GM12878 (cell line): Measurements from ENCODE around the gene RPL37. TPM values are rescaled to one million over a fixed set of nuclear protein-coding genes. Genes with fewer than 3 reads are reported as not detected.

Experiments
- ATAC-seq: fragments of 200-7000 bp; cut with Tn5 transposase; 3 replicates; pipeline ENCODE4 v1.9.1; 2020; ENCODE audit warnings: mild to moderate bottlenecking, moderate library complexity
- BruUV-seq: library from RNA; stranded (reverse); fragments of 400-500 nt; replicated peaks from 2 replicates; lab custom pipeline; 2021; lab: Mats Ljungman, UMichigan
- CTCF ChIA-PET: fragments of 300-600 bp; sonication (Branson Sonifier 250); formaldehyde crosslinking; extraction: SDS; loops from one replicate; lab custom pipeline; 2021; ENCODE audit warnings: inconsistent platforms; lab: Yijun Ruan, JAX
- POLR2A ChIA-PET: fragments of 350-600 bp; formaldehyde crosslinking; extraction: SDS; loops from one replicate; lab custom pipeline; 2021; ENCODE audit warnings: inconsistent platforms; lab: Charles Lee
- RAD21 ChIA-PET: fragments of 300-600 bp; sonication (Branson Sonifier 250); formaldehyde crosslinking; loops from one replicate; lab custom pipeline; 2023; ENCODE audit warnings: antibody characterized with exemption; ENCODE audit not compliant: unreplicated experiment; lab: Charles Lee
- SMC1A ChIA-PET: fragments of 300-600 bp; sonication (Branson Sonifier 250); formaldehyde crosslinking; loops from one replicate; lab custom pipeline; 2023; ENCODE audit not compliant: unreplicated experiment, uncharacterized antibody; lab: Charles Lee
- DNase-seq: peaks from one replicate; pipeline ENCODE4 v3.0.0-alpha.2; 2011; ENCODE audit warnings: low read depth, low spot score
- FAIRE-seq: peaks from 3 replicates; lab custom pipeline; 2011; peaks lifted over from hg19 to GRCh38; lab: Jason Lieb, UNC
- H2AFZ ChIP-seq: 2 replicates; pipeline ENCODE4 v1.6.0; 2011; ENCODE audit warnings: low read depth, low read length, control low read depth; ENCODE audit not compliant: control insufficient read depth
- H3K27ac ChIP-seq: 2 replicates; pipeline ENCODE4 v1.5.1; 2011; ENCODE audit warnings: control low read depth; ENCODE audit not compliant: control insufficient read depth, insufficient read depth
- H3K27me3 ChIP-seq, 2 experiments: replicated peaks in 1 of 2; 2 replicates each; pipeline versions ENCODE4 v1.6.0 to v1.6.1; 2011; ENCODE audit warnings: low read length in 1 of 2; ENCODE audit not compliant: control insufficient read depth in 2 of 2, insufficient read depth in 2 of 2
- H3K36me3 ChIP-seq, 2 experiments: 2 replicates each; pipeline ENCODE4 v1.5.1; 2011; ENCODE audit warnings: low read length in 1 of 2; ENCODE audit not compliant: control insufficient read depth in 2 of 2, insufficient read depth in 2 of 2
- H3K4me1 ChIP-seq: 2 replicates; pipeline ENCODE4 v1.6.1; 2011; ENCODE audit warnings: mild to moderate bottlenecking, low read length, moderate library complexity, mixed read lengths; ENCODE audit not compliant: control insufficient read depth, insufficient read depth
- H3K4me2 ChIP-seq: 2 replicates; pipeline ENCODE4 v1.6.0; 2011; ENCODE audit warnings: control low read depth; ENCODE audit not compliant: control insufficient read depth, insufficient read depth
- H3K4me3 ChIP-seq: fragments of 200-600 bp; sonication (generic); 2 replicates; pipeline ENCODE4 v1.5.1; 2016
- H3K79me2 ChIP-seq: 2 replicates; pipeline ENCODE4 v1.6.0; 2011; ENCODE audit warnings: low read length; ENCODE audit not compliant: control insufficient read depth, insufficient read depth
- H3K9ac ChIP-seq: 2 replicates; pipeline ENCODE4 v1.8.0; 2011; ENCODE audit warnings: low read length, control low read depth, mixed read lengths; ENCODE audit not compliant: control insufficient read depth, insufficient read depth
- H3K9me3 ChIP-seq: replicated peaks from 3 replicates; pipeline ENCODE4 v1.5.1; 2011; ENCODE audit warnings: mild to moderate bottlenecking, low read length; ENCODE audit not compliant: control insufficient read depth, insufficient read depth
- H4K20me1 ChIP-seq: 2 replicates; pipeline ENCODE4 v1.6.0; 2011; ENCODE audit not compliant: control insufficient read depth, insufficient read depth
- CBX3 ChIP-seq: fragments of 200-600 bp; sonication (generic); IDR thresholded peaks from 2 replicates; pipeline ENCODE4 v1.6.1; 2016; ENCODE audit warnings: low read depth, borderline replicate concordance
- CTCF ChIP-seq, 3 experiments: IDR thresholded peaks in 2 of 3; conservative IDR thresholded peaks in 1 of 3; 2 replicates each; pipeline ENCODE4 v1.5.1; 2011; ENCODE audit warnings: low read depth in 3 of 3, low read length in 3 of 3, mild to moderate bottlenecking in 3 of 3, control low read depth in 2 of 3, moderate library complexity in 2 of 3, inconsistent platforms in 1 of 3, mixed read lengths in 1 of 3; ENCODE audit not compliant: control insufficient read depth in 2 of 3, insufficient read depth in 1 of 3; ENCODE audit errors: extremely low read depth in 1 of 3
- RAD21 ChIP-seq: IDR thresholded peaks from 2 replicates; pipeline ENCODE4 v1.6.1; 2011; ENCODE audit warnings: mild to moderate bottlenecking, low read depth, low read length, moderate library complexity; ENCODE audit not compliant: insufficient read depth
- SMC3 ChIP-seq: IDR thresholded peaks from 2 replicates; pipeline ENCODE4 v1.6.1; 2011; ENCODE audit warnings: low read length, improper control_type of control experiment, borderline replicate concordance
- SUZ12 ChIP-seq: fragments of 200-600 bp; sonication (generic); IDR thresholded peaks from one replicate; pipeline ENCODE4 v1.6.1; 2018; ENCODE audit warnings: antibody characterized with exemption, mild to moderate bottlenecking; ENCODE audit not compliant: unreplicated experiment
- whole genome bisulfite sequencing: methylation state at CpG from one replicate; pipeline ENCODE4 v1.1.6; 2016; ENCODE audit warnings: low lambda C conversion rate; ENCODE audit not compliant: insufficient replicate concordance, insufficient coverage; ENCODE audit errors: missing lambda C conversion rate; 5-methylcytosine and 5-hydroxymethylcytosine counted together
- in situ Hi-C: fragments of 300-500 bp; cut with MboI; formaldehyde crosslinking; loops from 9 replicates; pipeline ENCODE4 v1.14.3; 2018; ENCODE audit warnings: mixed read lengths
- intact Hi-C: fragments of 100-400 bp; cut with micrococcal nuclease; formaldehyde crosslinking; loops from one replicate; pipeline ENCODE4 v1.14.2; 2022; ENCODE audit not compliant: unreplicated experiment
- polyA plus RNA-seq, 11 experiments: library from polyadenylated mRNA; depleted of rRNA in 4 of 11; unstranded in 6 of 11; stranded (reverse) in 5 of 11; fragments of >200 nt; fragmentation: Nextera tagmentation in 4 of 11; fragmentation: Illumina TruSeq in 1 of 11; extraction: Ambion mirVana in 4 of 11; extraction: Trizol in 1 of 11; gene quantifications; 1 replicate in 1 of 11; 2 replicates in 10 of 11; pipeline versions ENCODE4 v1.2.1 to v1.2.3, GENCODE V29; 2011 to 2016; ENCODE audit warnings: inconsistent platforms in 2 of 11, missing spikeins in 2 of 11, low read depth in 1 of 11
- total RNA-seq, 4 experiments: library from RNA; depleted of rRNA in 3 of 4; stranded (reverse); fragments of >200 nt in 3 of 4; fragmentation: Illumina TruSeq in 1 of 4; extraction: Trizol in 1 of 4; gene quantifications; 2 replicates each; pipeline versions ENCODE4 v1.2.1 to v1.2.3, GENCODE V29; 2013 to 2021

The RPL37 gene
- total and polyA plus RNA-seq, 10 of the 15 experiments (the other 5 are each of a cell fraction or from before 2014, with no cell fraction given): 1,697 to 6,216 (median 3,013) TPM

DNA sequence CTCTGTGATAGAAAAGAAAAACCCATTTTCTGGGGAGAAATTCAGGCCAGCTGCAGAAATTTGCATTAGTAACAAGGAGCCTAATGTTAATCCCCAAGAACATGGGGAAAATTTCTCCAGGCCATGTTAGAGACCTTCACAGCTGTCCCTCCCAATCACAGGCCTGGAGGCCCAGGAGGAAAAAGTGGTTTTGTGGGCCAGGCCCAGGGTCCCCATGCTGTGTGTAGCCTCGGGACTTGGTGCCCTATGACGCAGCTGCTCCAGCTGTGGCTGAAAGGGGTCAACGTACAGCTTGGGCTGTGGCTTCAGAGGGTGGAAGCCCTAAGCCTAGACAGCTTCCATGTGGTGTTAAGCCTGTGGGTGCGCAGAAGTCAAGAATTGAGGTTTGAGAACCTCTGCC lies 47.3 kb upstream of the RPL37 start:
- ChIA-PET POLR2A (no interaction called here), CTCF (no interaction called here), RAD21 (no interaction called here), SMC1A (interaction anchor here (1.1 kb wide), 1 partner anchor 22 kb away, joined by 3 read pairs; no protein-coding TSS in a partner anchor)
- intact Hi-C loops (no loop called here), in situ Hi-C loops (loop anchor here (10.0 to 25.0 kb wide), 2 partner anchors 920 to 1287 kb away; no protein-coding TSS in a partner anchor)
- DNase-seq (no peak), ATAC-seq (no peak), FAIRE-seq (no peak)
- Histone ChIP-seq H4K20me1 (no peaks in the 10 kb centered on the region), H3K4me1 (no peaks in the 10 kb centered on the region), H3K27me3 (no peaks in the 10 kb centered on the region), H3K9me3 (no peaks in the 10 kb centered on the region; the same call in 2 of the 3 replicates), H3K9ac (no peak overlapping the region), H3K36me3 (no peaks in the 10 kb centered on the region), H3K4me3 (no peak overlapping the region), H3K27ac (no peak overlapping the region), H3K79me2 (no peaks in the 10 kb centered on the region), H2AFZ (no peak overlapping the region), H3K4me2 (no peak overlapping the region)
- WGBS: 20% methylated on average over 4 of the region's 4 CpGs
- no peak for TF ChIP-seq SUZ12
- BruUV-seq: no TSS peak

DNA sequence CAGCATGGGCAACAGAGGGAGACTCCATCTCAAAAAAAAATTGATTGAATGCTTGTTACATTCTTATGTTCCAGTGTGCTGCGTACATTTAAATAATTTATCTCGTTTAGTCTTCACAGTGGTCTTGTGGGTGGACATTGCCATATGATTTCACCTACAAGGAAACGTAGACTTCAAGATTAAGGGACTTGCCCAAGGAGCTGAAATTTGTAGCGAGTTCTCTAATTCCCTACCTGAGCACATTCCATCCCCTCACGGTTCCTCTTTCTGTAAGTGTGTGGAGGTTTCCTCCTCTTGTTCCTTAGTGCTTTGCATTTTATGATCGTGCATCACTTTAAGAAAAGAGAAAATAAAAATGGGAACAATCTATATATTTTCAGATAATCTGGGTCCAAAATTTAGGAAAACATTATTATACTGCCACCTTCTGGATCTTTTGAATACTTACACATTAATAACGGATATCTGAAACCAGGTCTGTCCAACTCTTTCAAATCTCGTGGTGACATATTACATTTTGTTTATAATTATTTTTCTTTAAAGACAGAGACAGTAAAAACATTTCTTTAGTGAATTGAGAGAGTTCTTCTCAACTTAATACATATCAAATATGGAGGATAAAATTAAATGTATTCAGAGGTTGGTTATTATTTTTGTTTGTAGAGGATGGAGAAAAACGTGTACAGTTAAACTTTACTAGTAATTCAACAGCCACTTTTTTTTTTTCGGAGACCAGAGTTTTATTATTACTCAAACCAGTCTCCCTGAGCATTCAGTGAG lies 44.3 kb upstream of the RPL37 start:
- Histone ChIP-seq H3K4me3 (no peak overlapping the region), H4K20me1 (no peaks in the 10 kb centered on the region), H3K79me2 (no peaks in the 10 kb centered on the region), H3K9me3 (no peaks in the 10 kb centered on the region; the same call in 2 of the 3 replicates), H3K4me1 (no peaks in the 10 kb centered on the region), H3K4me2 (no peak overlapping the region), H3K27me3 (no peaks in the 10 kb centered on the region), H2AFZ (no peak overlapping the region), H3K9ac (no peak overlapping the region), H3K27ac (no peak overlapping the region), H3K36me3 (no peaks in the 10 kb centered on the region)
- no peak for TF ChIP-seq CBX3
- TF ChIP-seq RAD21: peak; percentile 45; the same call in 1 of the 2 replicates
- peak; percentile 6 to 48 (median 46); a peak in 4 of 6 replicates for TF ChIP-seq CTCF (IDR thresholded peaks at IDR 0.05 in 2 of 3, conservative IDR thresholded peaks at IDR 0.05 in 1 of 3; ENCODE audit: control insufficient read depth in 2 of 3, extremely low read depth in 1 of 3, insufficient read depth in 1 of 3, low read depth in 3 of 3, low read length in 3 of 3)
- peak; percentile 43; the same call in 1 of the 2 replicates for TF ChIP-seq SMC3
- ChIA-PET RAD21 (no interaction called here), POLR2A (interaction anchor here (0.6 kb wide), 1 partner anchor 340 kb away, joined by 5 read pairs; no protein-coding TSS in a partner anchor), SMC1A (interaction anchor here (1.5 kb wide), 1 partner anchor 931 kb away, joined by 3 read pairs; no protein-coding TSS in a partner anchor), CTCF (interaction anchor here (0.9 to 1.5 kb wide), 5 partner anchors 165 to 957 kb away, joined by 3 to 5 read pairs (median 3); no protein-coding TSS in a partner anchor)
- 21% methylated on average over 10 of the region's 10 CpGs for WGBS
- no TSS peak for BruUV-seq
- in situ Hi-C loops (loop anchor here (10.0 to 25.0 kb wide), 2 partner anchors 917 to 1165 kb away; no protein-coding TSS in a partner anchor), intact Hi-C loops (loop anchor here (2.0 to 5.0 kb wide), 4 partner anchors 125 to 1162 kb away; partner anchors contain the start of gene TTC33)
- DNase-seq: no peak
- peak; percentile 72 for FAIRE-seq
- peak; percentile 67 for ATAC-seq
